Measurements from ENCODE around the gene VPS54.

DNA sequence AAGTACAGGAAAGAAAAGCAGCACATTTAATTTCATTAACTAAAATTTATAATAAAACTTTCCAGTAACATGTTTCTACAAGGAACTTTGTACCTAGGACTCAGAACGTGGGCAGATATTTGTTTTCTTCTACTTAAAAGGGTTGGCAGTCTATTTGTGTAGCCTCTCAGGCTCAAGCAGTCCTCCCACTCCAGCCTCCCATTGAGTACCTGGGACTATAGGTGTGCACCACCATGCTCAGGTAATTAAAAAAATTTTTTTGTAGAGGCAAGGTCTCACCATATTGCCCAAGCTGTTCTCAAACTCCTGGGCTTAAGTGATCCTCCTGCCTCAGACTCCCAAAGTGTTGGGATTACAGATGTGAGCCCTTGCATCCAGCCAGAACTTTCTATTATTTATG, 140.7 kb downstream of the VPS54 start:
- no peak for TF ChIP-seq CTCF (IDR thresholded peaks at IDR 0.05)
- TF ChIP-seq JUN (CRISPR knock-in tag; IDR thresholded peaks at IDR 0.05) = no peak
- TF ChIP-seq NFYB (CRISPR knock-in tag; conservative IDR thresholded peaks at IDR 0.05; ENCODE audit: low read depth) = no peak
- TF ChIP-seq E2F4 (CRISPR knock-in tag; IDR thresholded peaks at IDR 0.05; ENCODE audit: borderline replicate concordance, low read depth) = no peak
- no peak for TF ChIP-seq KAT7 (CRISPR knock-in tag; IDR thresholded peaks at IDR 0.05; ENCODE audit: borderline replicate concordance)
- TF ChIP-seq ZNF512 (CRISPR knock-in tag; IDR thresholded peaks at IDR 0.05; ENCODE audit: borderline replicate concordance) = no peak
- no peak for TF ChIP-seq SMAD3 (CRISPR knock-in tag; IDR thresholded peaks at IDR 0.05; ENCODE audit: borderline replicate concordance)
- TF ChIP-seq ETV6 (CRISPR knock-in tag; IDR thresholded peaks at IDR 0.05) = no peak
- TF ChIP-seq, protein P1, sequence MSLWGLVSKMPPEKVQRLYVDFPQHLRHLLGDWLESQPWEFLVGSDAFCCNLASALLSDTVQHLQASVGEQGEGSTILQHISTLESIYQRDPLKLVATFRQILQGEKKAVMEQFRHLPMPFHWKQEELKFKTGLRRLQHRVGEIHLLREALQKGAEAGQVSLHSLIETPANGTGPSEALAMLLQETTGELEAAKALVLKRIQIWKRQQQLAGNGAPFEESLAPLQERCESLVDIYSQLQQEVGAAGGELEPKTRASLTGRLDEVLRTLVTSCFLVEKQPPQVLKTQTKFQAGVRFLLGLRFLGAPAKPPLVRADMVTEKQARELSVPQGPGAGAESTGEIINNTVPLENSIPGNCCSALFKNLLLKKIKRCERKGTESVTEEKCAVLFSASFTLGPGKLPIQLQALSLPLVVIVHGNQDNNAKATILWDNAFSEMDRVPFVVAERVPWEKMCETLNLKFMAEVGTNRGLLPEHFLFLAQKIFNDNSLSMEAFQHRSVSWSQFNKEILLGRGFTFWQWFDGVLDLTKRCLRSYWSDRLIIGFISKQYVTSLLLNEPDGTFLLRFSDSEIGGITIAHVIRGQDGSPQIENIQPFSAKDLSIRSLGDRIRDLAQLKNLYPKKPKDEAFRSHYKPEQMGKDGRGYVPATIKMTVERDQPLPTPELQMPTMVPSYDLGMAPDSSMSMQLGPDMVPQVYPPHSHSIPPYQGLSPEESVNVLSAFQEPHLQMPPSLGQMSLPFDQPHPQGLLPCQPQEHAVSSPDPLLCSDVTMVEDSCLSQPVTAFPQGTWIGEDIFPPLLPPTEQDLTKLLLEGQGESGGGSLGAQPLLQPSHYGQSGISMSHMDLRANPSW (CRISPR knock-in tag; conservative IDR thresholded peaks at IDR 0.05; ENCODE audit: low read depth) = no peak
- TF ChIP-seq, protein P2, sequence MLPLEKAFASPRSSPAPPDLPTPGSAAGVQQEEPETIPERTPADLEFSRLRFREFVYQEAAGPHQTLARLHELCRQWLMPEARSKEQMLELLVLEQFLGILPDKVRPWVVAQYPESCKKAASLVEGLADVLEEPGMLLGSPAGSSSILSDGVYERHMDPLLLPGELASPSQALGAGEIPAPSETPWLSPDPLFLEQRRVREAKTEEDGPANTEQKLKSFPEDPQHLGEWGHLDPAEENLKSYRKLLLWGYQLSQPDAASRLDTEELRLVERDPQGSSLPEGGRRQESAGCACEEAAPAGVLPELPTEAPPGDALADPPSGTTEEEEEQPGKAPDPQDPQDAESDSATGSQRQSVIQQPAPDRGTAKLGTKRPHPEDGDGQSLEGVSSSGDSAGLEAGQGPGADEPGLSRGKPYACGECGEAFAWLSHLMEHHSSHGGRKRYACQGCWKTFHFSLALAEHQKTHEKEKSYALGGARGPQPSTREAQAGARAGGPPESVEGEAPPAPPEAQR (CRISPR knock-in tag; IDR thresholded peaks at IDR 0.05) = no peak
- TF ChIP-seq USF2 (CRISPR knock-in tag; IDR thresholded peaks at IDR 0.05) = no peak
- TF ChIP-seq NFE2L1 (CRISPR knock-in tag; IDR thresholded peaks at IDR 0.05) = no peak

All from WTC11 (cell line).